Measurements from ENCODE around the gene TUT4.

Gene TUT4

GRCh38 chr1:52460694-52461093 is 92.2 kb downstream of the TUT4 start:
- H3K4me3 ChIP-seq (ENCODE audit: low read length): no peak overlapping the region
- no peak overlapping the region for H3K4me2 ChIP-seq (ENCODE audit: low read length)
- H3K27me3 ChIP-seq (ENCODE audit: control insufficient read depth, insufficient read depth, low read length): no peaks in the 10 kb centered on the region
- H3K36me3 ChIP-seq (ENCODE audit: insufficient read depth, low read length): peaks cover 8% of the 10 kb centered on the region
- H3K4me1 ChIP-seq (ENCODE audit: control insufficient read depth, insufficient read depth, low read length): no peaks in the 10 kb centered on the region
- H3K9ac ChIP-seq (ENCODE audit: low read depth, low read length): no peak overlapping the region
- H3K9me3 ChIP-seq (replicated peaks; ENCODE audit: low read length): no peaks in the 10 kb centered on the region

- H3K4me1 ChIP-seq (ENCODE audit: control insufficient read depth, insufficient read depth, low read length): no peaks in the 10 kb centered on the region
- H3K9ac ChIP-seq (ENCODE audit: low read depth, low read length): no peak overlapping the region
- H3K4me2 ChIP-seq (ENCODE audit: low read length): no peak overlapping the region
- H3K36me3 ChIP-seq (ENCODE audit: insufficient read depth, low read length): peaks cover 6% of the 10 kb centered on the region
- no peaks in the 10 kb centered on the region for H3K9me3 ChIP-seq (replicated peaks; ENCODE audit: low read length)
- no peaks in the 10 kb centered on the region for H3K27me3 ChIP-seq (ENCODE audit: control insufficient read depth, insufficient read depth, low read length)
- H3K4me3 ChIP-seq (ENCODE audit: low read length): no peak overlapping the region
These were observed 97.2 kb downstream of the TUT4 start for GRCh38 chr1:52455686-52456085.

- Histone ChIP-seq H3K36me3 (ENCODE audit: insufficient read depth, low read length) (peaks cover 6% of the 10 kb centered on the region), H3K9ac (ENCODE audit: low read depth, low read length) (no peak overlapping the region), H3K27me3 (ENCODE audit: control insufficient read depth, insufficient read depth, low read length) (no peaks in the 10 kb centered on the region), H3K4me2 (ENCODE audit: low read length) (no peak overlapping the region), H3K4me3 (ENCODE audit: low read length) (no peak overlapping the region), H3K4me1 (ENCODE audit: control insufficient read depth, insufficient read depth, low read length) (no peaks in the 10 kb centered on the region), H3K9me3 (replicated peaks; ENCODE audit: low read length) (no peaks in the 10 kb centered on the region)
These were observed 98.1 kb downstream of the TUT4 start for GRCh38 chr1:52454779-52455178.

- Histone ChIP-seq H3K4me1 (ENCODE audit: control insufficient read depth, insufficient read depth, low read length) (no peaks in the 10 kb centered on the region), H3K4me2 (ENCODE audit: low read length) (no peak overlapping the region), H3K36me3 (ENCODE audit: insufficient read depth, low read length) (peaks cover 6% of the 10 kb centered on the region), H3K9ac (ENCODE audit: low read depth, low read length) (no peak overlapping the region), H3K9me3 (replicated peaks; ENCODE audit: low read length) (no peaks in the 10 kb centered on the region), H3K27me3 (ENCODE audit: control insufficient read depth, insufficient read depth, low read length) (no peaks in the 10 kb centered on the region), H3K4me3 (ENCODE audit: low read length) (no peak overlapping the region)
These were observed 98.8 kb downstream of the TUT4 start for GRCh38 chr1:52454127-52454526.

- Histone ChIP-seq H3K27me3 (ENCODE audit: control insufficient read depth, insufficient read depth, low read length) (no peaks in the 10 kb centered on the region), H3K4me3 (ENCODE audit: low read length) (no peak overlapping the region), H3K9me3 (replicated peaks; ENCODE audit: low read length) (no peaks in the 10 kb centered on the region), H3K9ac (ENCODE audit: low read depth, low read length) (no peak overlapping the region), H3K4me2 (ENCODE audit: low read length) (no peak overlapping the region), H3K36me3 (ENCODE audit: insufficient read depth, low read length) (peaks cover 25% of the 10 kb centered on the region), H3K4me1 (ENCODE audit: control insufficient read depth, insufficient read depth, low read length) (no peaks in the 10 kb centered on the region)
These were observed 108.4 kb downstream of the TUT4 start for GRCh38 chr1:52444463-52444862.

- Histone ChIP-seq H3K4me3 (ENCODE audit: low read length) (no peak overlapping the region), H3K36me3 (ENCODE audit: insufficient read depth, low read length) (peaks cover 12% of the 10 kb centered on the region)
These were observed 112.9 kb downstream of the TUT4 start for GRCh38 chr1:52439976-52440375.

GRCh38 chr1:52436817-52437216 is 116.1 kb downstream of the TUT4 start:
- Histone ChIP-seq H3K9me3 (replicated peaks; ENCODE audit: low read length) (no peaks in the 10 kb centered on the region), H3K4me3 (ENCODE audit: low read length) (no peak overlapping the region), H3K9ac (ENCODE audit: low read depth, low read length) (no peak overlapping the region), H3K4me2 (ENCODE audit: low read length) (no peak overlapping the region), H3K27me3 (ENCODE audit: control insufficient read depth, insufficient read depth, low read length) (no peaks in the 10 kb centered on the region), H3K4me1 (ENCODE audit: control insufficient read depth, insufficient read depth, low read length) (no peaks in the 10 kb centered on the region), H3K36me3 (ENCODE audit: insufficient read depth, low read length) (peaks cover 21% of the 10 kb centered on the region)

More at GRCh38 chr1:52439976-52440375, 112.9 kb downstream of the TUT4 start:
- Histone ChIP-seq H3K27me3 (ENCODE audit: control insufficient read depth, insufficient read depth, low read length) (no peaks in the 10 kb centered on the region), H3K4me1 (ENCODE audit: control insufficient read depth, insufficient read depth, low read length) (no peaks in the 10 kb centered on the region), H3K9ac (ENCODE audit: low read depth, low read length) (no peak overlapping the region), H3K4me2 (ENCODE audit: low read length) (no peak overlapping the region), H3K9me3 (replicated peaks; ENCODE audit: low read length) (no peaks in the 10 kb centered on the region)

GRCh38 chr1:52435650-52436049 is 117.2 kb downstream of the TUT4 start:
- H3K9me3 ChIP-seq (replicated peaks; ENCODE audit: low read length): no peaks in the 10 kb centered on the region
- H3K9ac ChIP-seq (ENCODE audit: low read depth, low read length): no peak overlapping the region
- H3K4me1 ChIP-seq (ENCODE audit: control insufficient read depth, insufficient read depth, low read length): no peaks in the 10 kb centered on the region
- H3K27me3 ChIP-seq (ENCODE audit: control insufficient read depth, insufficient read depth, low read length): no peaks in the 10 kb centered on the region
- H3K4me2 ChIP-seq (ENCODE audit: low read length): no peak overlapping the region
- H3K4me3 ChIP-seq (ENCODE audit: low read length): no peak overlapping the region
- H3K36me3 ChIP-seq (ENCODE audit: insufficient read depth, low read length): peaks cover 23% of the 10 kb centered on the region

- Histone ChIP-seq H3K4me1 (ENCODE audit: control insufficient read depth, insufficient read depth, low read length) (no peaks in the 10 kb centered on the region), H3K9me3 (replicated peaks; ENCODE audit: low read length) (no peaks in the 10 kb centered on the region), H3K4me3 (ENCODE audit: low read length) (no peak overlapping the region), H3K9ac (ENCODE audit: low read depth, low read length) (no peak overlapping the region), H3K27me3 (ENCODE audit: control insufficient read depth, insufficient read depth, low read length) (no peaks in the 10 kb centered on the region), H3K36me3 (ENCODE audit: insufficient read depth, low read length) (peaks cover 26% of the 10 kb centered on the region), H3K4me2 (ENCODE audit: low read length) (no peak overlapping the region)
These were observed 117.7 kb downstream of the TUT4 start for GRCh38 chr1:52435211-52435610.

- Histone ChIP-seq H3K9ac (ENCODE audit: low read depth, low read length) (no peak overlapping the region), H3K36me3 (ENCODE audit: insufficient read depth, low read length) (peaks cover 26% of the 10 kb centered on the region), H3K27me3 (ENCODE audit: control insufficient read depth, insufficient read depth, low read length) (no peaks in the 10 kb centered on the region), H3K4me2 (ENCODE audit: low read length) (no peak overlapping the region), H3K4me3 (ENCODE audit: low read length) (no peak overlapping the region), H3K9me3 (replicated peaks; ENCODE audit: low read length) (no peaks in the 10 kb centered on the region), H3K4me1 (ENCODE audit: control insufficient read depth, insufficient read depth, low read length) (no peaks in the 10 kb centered on the region)
These were observed 120.1 kb downstream of the TUT4 start for GRCh38 chr1:52432807-52433206.

GRCh38 chr1:52427152-52427551 is 125.7 kb downstream of the TUT4 start:
- H3K4me1 ChIP-seq (ENCODE audit: control insufficient read depth, insufficient read depth, low read length): peaks cover 25% of the 10 kb centered on the region
- H3K9ac ChIP-seq (ENCODE audit: low read depth, low read length): no peak overlapping the region
- no peaks in the 10 kb centered on the region for H3K9me3 ChIP-seq (replicated peaks; ENCODE audit: low read length)
- H3K4me2 ChIP-seq (ENCODE audit: low read length): no peak overlapping the region
- H3K27me3 ChIP-seq (ENCODE audit: control insufficient read depth, insufficient read depth, low read length): no peaks in the 10 kb centered on the region
- no peak overlapping the region for H3K4me3 ChIP-seq (ENCODE audit: low read length)
- peaks cover 33% of the 10 kb centered on the region for H3K36me3 ChIP-seq (ENCODE audit: insufficient read depth, low read length)

GRCh38 chr1:52426371-52426770 is 126.5 kb downstream of the TUT4 start:
- Histone ChIP-seq H3K9ac (ENCODE audit: low read depth, low read length) (no peak overlapping the region), H3K4me1 (ENCODE audit: control insufficient read depth, insufficient read depth, low read length) (peaks cover 25% of the 10 kb centered on the region), H3K9me3 (replicated peaks; ENCODE audit: low read length) (no peaks in the 10 kb centered on the region), H3K27me3 (ENCODE audit: control insufficient read depth, insufficient read depth, low read length) (no peaks in the 10 kb centered on the region), H3K36me3 (ENCODE audit: insufficient read depth, low read length) (peaks cover 39% of the 10 kb centered on the region), H3K4me2 (ENCODE audit: low read length) (no peak overlapping the region), H3K4me3 (ENCODE audit: low read length) (no peak overlapping the region)

All from skeletal muscle satellite cell (primary cell).